Neural cell (in vitro differentiated cells): ENCODE results near the gene SLC6A7.

Source experiments
- TF ChIP-seq, protein P1 (sequence below): IDR thresholded peaks from 2 replicates; pipeline ENCODE4 v1.6.1; 2012; ENCODE audit warnings: borderline replicate concordance
- TF ChIP-seq, protein P2 (sequence below): fragments of 450-650 bp; IDR thresholded peaks from 2 replicates; pipeline ENCODE4 v1.5.1; 2014; ENCODE audit warnings: antibody characterized with exemption, mild to moderate bottlenecking, moderate library complexity; ENCODE audit not compliant: poor library complexity, severe bottlenecking

DNA sequence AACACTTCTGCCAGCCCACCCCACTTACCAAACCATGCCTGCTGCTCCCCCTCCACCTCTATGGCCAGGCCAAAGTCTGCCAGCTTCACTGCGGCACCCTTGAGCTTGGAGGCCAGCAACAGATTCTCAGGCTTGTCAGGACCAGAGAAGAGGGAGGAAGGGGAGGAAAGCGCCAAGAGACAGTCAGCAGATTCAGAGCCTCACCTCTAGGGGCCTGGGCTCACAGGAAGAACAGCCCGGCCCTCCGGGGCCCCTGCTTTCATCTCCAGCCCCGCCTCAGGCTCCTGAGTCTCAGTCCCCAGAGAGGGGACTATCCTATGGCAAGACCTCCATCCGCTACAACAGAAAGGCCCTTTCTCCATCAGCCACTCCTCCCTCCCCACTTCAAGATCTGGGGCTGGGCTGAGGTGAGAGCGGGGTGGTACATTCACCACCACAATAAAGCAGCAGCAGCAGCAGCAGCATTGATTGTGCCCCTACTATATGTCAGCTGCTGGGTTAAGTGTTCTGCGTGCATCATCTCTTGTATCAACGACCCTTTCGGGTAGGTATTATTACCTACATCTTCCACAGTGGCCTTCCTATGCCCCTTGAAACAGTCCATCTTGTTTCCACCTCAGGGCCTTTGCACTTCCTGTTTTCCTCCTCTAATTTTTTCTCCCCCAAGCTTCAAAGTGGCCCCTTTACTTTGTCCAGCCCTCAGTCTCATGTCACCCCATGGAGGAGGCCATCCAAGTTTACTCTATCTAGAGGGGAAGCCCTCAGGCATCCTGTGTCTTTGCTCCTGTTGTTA lies 63.8 kb downstream of the SLC6A7 start:
- TF ChIP-seq, protein P1, sequence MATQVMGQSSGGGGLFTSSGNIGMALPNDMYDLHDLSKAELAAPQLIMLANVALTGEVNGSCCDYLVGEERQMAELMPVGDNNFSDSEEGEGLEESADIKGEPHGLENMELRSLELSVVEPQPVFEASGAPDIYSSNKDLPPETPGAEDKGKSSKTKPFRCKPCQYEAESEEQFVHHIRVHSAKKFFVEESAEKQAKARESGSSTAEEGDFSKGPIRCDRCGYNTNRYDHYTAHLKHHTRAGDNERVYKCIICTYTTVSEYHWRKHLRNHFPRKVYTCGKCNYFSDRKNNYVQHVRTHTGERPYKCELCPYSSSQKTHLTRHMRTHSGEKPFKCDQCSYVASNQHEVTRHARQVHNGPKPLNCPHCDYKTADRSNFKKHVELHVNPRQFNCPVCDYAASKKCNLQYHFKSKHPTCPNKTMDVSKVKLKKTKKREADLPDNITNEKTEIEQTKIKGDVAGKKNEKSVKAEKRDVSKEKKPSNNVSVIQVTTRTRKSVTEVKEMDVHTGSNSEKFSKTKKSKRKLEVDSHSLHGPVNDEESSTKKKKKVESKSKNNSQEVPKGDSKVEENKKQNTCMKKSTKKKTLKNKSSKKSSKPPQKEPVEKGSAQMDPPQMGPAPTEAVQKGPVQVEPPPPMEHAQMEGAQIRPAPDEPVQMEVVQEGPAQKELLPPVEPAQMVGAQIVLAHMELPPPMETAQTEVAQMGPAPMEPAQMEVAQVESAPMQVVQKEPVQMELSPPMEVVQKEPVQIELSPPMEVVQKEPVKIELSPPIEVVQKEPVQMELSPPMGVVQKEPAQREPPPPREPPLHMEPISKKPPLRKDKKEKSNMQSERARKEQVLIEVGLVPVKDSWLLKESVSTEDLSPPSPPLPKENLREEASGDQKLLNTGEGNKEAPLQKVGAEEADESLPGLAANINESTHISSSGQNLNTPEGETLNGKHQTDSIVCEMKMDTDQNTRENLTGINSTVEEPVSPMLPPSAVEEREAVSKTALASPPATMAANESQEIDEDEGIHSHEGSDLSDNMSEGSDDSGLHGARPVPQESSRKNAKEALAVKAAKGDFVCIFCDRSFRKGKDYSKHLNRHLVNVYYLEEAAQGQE: no peak
- TF ChIP-seq, protein P2, sequence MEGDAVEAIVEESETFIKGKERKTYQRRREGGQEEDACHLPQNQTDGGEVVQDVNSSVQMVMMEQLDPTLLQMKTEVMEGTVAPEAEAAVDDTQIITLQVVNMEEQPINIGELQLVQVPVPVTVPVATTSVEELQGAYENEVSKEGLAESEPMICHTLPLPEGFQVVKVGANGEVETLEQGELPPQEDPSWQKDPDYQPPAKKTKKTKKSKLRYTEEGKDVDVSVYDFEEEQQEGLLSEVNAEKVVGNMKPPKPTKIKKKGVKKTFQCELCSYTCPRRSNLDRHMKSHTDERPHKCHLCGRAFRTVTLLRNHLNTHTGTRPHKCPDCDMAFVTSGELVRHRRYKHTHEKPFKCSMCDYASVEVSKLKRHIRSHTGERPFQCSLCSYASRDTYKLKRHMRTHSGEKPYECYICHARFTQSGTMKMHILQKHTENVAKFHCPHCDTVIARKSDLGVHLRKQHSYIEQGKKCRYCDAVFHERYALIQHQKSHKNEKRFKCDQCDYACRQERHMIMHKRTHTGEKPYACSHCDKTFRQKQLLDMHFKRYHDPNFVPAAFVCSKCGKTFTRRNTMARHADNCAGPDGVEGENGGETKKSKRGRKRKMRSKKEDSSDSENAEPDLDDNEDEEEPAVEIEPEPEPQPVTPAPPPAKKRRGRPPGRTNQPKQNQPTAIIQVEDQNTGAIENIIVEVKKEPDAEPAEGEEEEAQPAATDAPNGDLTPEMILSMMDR: no peak
